Activated CD4-positive, alpha-beta T cell treated with anti-CD3 and anti-CD28 coated beads for 48 hours (primary cell): Measurements from ENCODE around the gene MED8.
"Not testable (repeated sequence)": the region's sequence is repeated elsewhere in the genome, so short reads cannot be mapped to it uniquely, and the experiment has no call there.

Experiments
- DNase-seq: peaks from one replicate; pipeline ENCODE4 v3.0.0-alpha.2; 2020

MED8 gene

DNA sequence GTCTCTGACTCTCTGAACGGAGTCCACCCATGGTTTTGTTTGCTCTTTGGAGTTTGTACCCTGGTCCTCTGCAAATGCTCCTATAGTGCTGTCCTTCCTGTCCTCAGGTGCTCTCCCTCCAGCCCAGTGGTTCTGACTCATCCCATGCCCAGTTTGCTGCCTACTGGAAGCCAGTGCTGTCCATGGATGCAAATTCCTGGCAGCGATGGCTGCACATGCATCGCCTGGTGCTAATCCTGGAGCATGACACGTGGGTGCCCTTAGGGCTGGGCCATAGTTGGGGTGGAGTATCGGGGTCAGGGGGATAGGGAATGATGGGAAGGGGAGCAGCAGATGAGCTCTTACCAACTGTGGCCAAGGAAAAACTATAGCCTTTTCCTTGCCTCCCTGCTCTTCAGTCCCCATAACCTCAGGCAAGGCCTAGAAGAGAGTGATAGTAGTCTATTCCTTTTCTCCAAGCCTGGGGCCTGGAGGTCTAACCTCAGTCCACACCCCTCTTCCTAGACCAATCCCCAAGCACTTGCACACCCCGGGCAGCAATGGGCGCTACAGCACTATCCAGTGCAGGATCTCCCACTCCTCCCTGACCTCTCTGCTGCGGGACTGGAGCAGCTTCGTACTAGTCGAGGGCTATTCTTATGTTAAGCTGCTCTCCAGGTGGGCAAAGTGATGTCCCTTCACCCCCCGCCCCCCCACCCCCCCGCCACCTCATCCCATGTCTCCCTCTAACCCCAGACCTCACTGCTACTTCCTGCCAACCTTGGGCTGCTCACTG lies 32.6 kb upstream of the MED8 start:
- DNase-seq = no peak

- no peak for DNase-seq
These were observed 31.8 kb upstream of the MED8 start for GRCh38 chr1:43421396-43421795.

DNA sequence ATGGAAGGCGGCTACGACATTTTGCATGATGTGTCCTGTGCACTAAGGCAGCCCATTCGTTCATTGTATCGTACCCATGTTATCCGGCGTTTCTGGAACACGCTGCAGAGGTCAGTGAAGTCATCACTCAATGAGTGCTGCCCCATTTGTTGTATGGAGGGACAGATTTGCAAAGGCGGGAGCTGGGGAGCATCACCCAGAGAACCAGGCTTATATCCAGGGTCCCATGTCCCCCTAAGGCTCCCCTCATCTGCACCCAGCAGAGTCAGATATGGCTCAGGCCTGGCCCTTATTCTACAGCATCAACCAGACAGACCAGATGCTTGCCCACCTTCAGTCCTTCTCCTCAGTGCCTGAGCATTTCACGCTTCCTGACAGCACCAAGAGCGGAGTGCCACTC lies 31.3 kb upstream of the MED8 start:
- DNase-seq = no peak

DNA sequence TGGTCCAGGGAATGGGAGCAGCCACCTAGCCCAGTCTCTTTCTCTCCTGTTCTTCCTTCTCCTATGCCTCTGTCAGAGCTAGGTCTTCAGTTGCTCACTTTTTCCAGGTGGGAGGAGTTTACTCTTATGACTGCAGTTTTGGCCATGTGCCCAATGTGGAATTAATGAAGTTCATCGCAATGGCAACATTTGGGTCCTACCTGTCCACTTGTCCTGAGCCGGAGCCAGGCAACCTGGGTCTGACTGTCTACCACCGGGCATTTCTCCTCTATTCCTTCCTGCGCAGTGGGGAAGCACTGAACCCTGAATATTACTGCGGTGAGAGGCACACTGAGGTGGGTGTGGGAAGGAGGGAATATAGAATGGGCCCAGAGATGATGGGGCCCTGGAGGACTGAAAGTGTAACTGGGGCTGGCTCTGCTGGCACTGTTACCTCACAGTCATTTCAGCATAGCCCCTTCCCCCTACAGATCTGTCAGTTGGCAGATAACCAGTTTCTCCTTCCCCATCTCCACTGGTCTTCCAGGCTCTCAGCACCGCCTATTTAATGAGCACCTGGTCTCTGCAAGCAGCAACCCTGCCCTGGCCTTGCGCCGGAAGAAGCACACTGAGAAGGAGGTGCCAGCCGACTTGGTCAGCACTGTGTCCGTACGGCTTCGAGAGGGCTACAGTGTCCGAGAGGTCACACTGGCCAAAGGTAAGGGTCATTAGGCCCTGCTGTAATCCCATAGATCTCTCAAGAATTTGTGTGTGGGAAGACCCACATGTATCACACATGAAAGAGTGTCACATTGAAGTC lies 30.2 kb upstream of the MED8 start:
- no peak for DNase-seq

- no peak for DNase-seq
These were observed 29.3 kb upstream of the MED8 start for GRCh38 chr1:43418858-43419257.

DNA sequence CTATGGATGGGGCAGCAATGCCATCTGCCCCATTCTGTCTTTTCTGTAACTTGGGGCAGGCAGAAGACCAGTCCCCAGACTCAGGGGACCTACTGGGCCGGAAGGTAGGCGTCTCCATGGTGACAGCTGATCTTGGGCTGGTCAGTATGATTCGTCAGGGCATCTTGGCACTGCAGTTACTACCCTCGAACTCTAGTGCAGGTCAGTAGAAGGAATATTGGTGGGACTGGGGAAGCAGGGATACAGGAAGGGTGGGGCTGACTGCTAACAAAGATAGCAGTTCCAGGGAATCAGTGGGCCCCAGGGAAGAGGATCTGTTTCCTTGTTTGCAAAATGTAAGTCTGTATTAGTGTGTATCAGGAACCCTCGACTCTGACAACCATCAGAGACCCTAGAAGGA lies 26.3 kb upstream of the MED8 start:
- DNase-seq = no peak

DNA sequence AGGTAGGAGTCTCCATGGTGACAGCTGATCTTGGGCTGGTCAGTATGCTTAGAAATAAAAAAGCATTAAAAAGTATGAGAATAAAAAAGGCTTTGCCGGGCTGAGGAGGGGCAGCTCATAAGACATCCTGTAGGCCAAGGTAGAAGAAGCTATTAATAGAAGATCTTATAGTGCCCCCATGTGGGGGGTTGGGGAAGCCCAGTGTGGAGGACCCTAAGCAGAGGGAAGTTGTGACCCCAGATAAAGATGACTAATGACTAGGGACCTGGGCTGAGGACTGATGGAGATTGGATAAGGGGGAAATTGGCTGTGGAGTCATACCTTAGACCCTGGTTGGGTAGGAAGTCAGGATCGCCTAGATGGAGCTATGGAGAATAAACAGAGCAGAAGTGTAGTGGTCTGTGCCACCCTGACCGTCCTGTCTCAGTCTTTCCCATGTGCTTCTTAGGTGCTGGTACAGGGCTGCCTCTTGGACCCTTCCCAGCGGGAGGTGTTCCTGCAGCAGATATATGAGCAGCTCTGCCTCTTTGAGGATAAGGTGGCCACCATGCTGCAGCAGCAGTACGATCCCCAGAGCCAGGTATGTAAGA lies 25.1 kb upstream of the MED8 start:
- DNase-seq = peak; percentile 72

- not testable (repeated sequence) for DNase-seq
These were observed 23.8 kb upstream of the MED8 start for GRCh38 chr1:43413426-43413825.

GRCh38 chr1:43410571-43410970 lies 21.0 kb upstream of the MED8 start:
- DNase-seq = no peak

GRCh38 chr1:43405876-43406234 lies 16.3 kb upstream of the MED8 start:
- DNase-seq = no peak

DNA sequence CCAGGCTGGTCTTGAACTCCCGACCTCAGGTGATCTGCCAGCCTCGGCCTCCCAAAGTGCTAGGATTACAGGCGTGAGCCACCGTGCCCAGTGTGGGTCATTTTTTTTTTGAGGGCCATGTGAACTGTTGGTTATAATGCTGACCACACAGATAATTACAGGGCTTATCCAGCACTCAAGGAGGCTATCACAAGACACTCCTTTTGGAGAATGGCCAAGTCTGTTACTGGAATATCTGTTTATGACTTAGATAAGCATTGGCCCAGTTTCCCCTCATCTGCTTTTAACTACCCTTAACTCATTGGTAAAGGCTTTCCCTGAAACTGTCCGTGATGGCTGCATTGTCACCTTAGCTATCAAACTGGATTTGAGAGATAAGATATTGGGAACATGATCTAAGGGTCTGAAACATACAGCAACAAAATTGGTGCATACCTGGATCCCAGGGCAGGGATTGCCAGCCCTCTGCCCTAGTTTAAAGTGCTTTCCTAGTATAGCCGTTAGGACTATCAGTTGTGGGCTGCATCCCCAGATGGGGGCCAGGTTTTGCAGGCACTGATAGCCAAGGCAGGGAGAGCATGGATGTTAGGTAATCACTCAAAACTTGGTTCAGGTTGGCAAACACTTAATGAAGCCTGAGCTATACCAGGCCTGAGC lies 15.7 kb upstream of the MED8 start:
- DNase-seq = no peak

GRCh38 chr1:43404353-43404752 lies 14.8 kb upstream of the MED8 start:
- no peak for DNase-seq

- no peak for DNase-seq
These were observed 12.7 kb upstream of the MED8 start for GRCh38 chr1:43402089-43402865.

DNA sequence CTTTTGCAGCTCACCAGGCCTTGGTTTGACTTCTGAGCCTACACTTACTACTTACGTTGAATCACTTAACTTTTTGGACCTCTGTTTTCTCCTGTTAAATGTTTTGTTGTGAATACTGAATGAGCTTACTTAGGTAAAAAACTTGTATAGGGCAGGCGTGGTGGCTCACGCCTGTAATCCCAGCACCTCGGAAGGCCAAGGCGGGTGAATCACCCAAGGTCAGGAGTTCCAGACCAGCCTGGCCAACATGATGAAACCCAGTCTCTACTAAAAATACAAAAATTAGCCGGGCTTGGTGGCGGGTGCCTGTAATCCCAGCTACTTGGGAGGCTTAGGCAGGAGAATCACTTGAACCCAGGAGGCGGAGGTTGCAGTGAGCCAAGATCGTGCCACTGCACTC lies 10.8 kb upstream of the MED8 start:
- DNase-seq = not testable (repeated sequence)

DNA sequence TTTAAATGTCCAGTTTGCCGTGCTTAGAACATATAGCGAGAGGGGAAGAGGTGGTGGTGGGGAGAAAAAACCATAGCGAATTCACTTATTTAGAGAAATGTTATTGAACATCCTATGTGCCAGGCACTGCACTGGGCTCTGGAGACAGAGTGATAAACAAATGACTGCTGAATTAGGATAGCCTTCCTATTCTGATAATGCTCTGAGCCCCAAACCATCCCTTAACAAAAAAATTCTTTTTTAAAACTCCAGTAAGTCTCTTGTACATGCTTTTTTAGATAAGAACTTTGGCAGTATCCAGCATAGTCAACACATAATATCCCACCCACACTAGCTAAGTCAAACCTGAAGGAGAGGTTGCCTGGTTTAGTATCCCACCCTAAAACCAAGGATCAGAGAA lies 8.6 kb upstream of the MED8 start:
- no peak for DNase-seq

DNA sequence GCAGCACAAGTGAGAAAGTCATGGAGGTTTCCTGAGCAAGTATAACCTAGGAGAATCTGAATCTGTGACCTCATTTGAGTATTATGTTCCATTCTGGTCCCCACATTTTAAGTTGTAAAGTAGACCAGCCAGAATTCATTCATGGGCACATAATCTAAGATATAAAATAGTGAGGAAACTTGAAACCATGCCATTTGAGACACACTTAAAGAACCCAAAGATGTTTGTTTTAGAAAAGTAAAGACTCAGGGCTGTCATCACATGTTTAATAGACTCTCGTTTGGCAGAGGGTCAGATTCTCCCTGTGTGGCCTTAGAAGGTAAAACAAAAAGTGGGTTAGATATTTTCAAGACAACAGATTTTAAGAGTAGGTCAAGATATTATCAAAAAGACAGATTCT lies 6.5 kb upstream of the MED8 start:
- DNase-seq = no peak

- no peak for DNase-seq
These were observed 5.9 kb upstream of the MED8 start for GRCh38 chr1:43395523-43395922.

- no peak for DNase-seq
These were observed 3.1 kb upstream of the MED8 start for GRCh38 chr1:43392702-43393101.

- DNase-seq = no peak
These were observed 987 bp downstream of the MED8 start for GRCh38 chr1:43388613-43389012.

- no peak for DNase-seq
These were observed 1.5 kb downstream of the MED8 start for GRCh38 chr1:43387976-43388599.

- no peak for DNase-seq
These were observed 2.9 kb downstream of the MED8 start for GRCh38 chr1:43386676-43387075.

GRCh38 chr1:43383449-43383848 lies 6.2 kb downstream of the MED8 start:
- no peak for DNase-seq
